IMR-90 (cell line): ENCODE results near the gene FEM1A.
"Not testable (repeated sequence)": the region's sequence is repeated elsewhere in the genome, so short reads cannot be mapped to it uniquely, and the experiment has no call there.

ENCODE experiments used
- BHLHE40 ChIP-seq: fragments of 150-350 bp; IDR thresholded peaks from 2 replicates; pipeline ENCODE4 v1.6.1; 2016; ENCODE audit warnings: mild to moderate bottlenecking, low read depth, low read length
- CHD1 ChIP-seq: IDR thresholded peaks from 2 replicates; pipeline ENCODE4 v1.6.1; 2012; ENCODE audit warnings: low read depth, low read length, improper control_type of control experiment
- CTCF ChIP-seq: conservative IDR thresholded peaks from 2 replicates; pipeline ENCODE4 v1.5.1; 2012; ENCODE audit warnings: mild to moderate bottlenecking, low read depth, low read length, improper control_type of control experiment
- MAZ ChIP-seq: IDR thresholded peaks from 2 replicates; pipeline ENCODE4 v1.6.1; 2012; ENCODE audit warnings: low read depth, mild to moderate bottlenecking, low read length, improper control_type of control experiment, moderate library complexity, borderline replicate concordance
- MXI1 ChIP-seq: IDR thresholded peaks from 2 replicates; pipeline ENCODE4 v1.6.1; 2012; ENCODE audit warnings: low read depth, mild to moderate bottlenecking, low read length, moderate library complexity, borderline replicate concordance
- POLR2A ChIP-seq: IDR thresholded peaks from 2 replicates; pipeline ENCODE4 v1.6.1; 2012; ENCODE audit warnings: mild to moderate bottlenecking, low read depth, low read length
- RFX5 ChIP-seq: IDR thresholded peaks from 2 replicates; pipeline ENCODE4 v1.8.0; 2012; ENCODE audit warnings: low read depth, mild to moderate bottlenecking, low read length, moderate library complexity
- SMC3 ChIP-seq: fragments of 150-350 bp; IDR thresholded peaks from 2 replicates; pipeline ENCODE4 v1.6.1; 2016; ENCODE audit warnings: low read depth, mild to moderate bottlenecking, antibody characterized with exemption, low read length, moderate library complexity
- USF2 ChIP-seq: fragments of 150-350 bp; IDR thresholded peaks from 2 replicates; pipeline ENCODE4 v1.6.1; 2017; ENCODE audit warnings: mild to moderate bottlenecking, antibody characterized with exemption, low read length, low read depth

GRCh38 chr19:4831979-4832340 is 40.4 kb downstream of the FEM1A start:
- TF ChIP-seq BHLHE40, CTCF, POLR2A, CHD1, MXI1, RFX5, USF2, SMC3, MAZ: not testable (repeated sequence)
